HCT116 (cell line): ENCODE data around the gene TRIAP1. TPM values are rescaled to one million over a fixed set of nuclear protein-coding genes. Genes with fewer than 3 reads are reported as not detected.

Source experiments
- ATAC-seq: fragments of 200-7000 bp; cut with Tn5 transposase; 2 replicates; pipeline ENCODE4 v1.9.1; 2020; ENCODE audit warnings: mild to moderate bottlenecking, moderate library complexity
- BruUV-seq: library from RNA; stranded (reverse); fragments of 400-500 nt; replicated peaks from 2 replicates; lab custom pipeline; 2021; lab: Mats Ljungman, UMichigan
- CTCF ChIA-PET: fragments of 300-600 bp; sonication (Branson Sonifier 250); formaldehyde crosslinking; loops from one replicate; lab custom pipeline; 2021; ENCODE audit warnings: antibody characterized with exemption; lab: Charles Lee
- POLR2A ChIA-PET: fragments of 300-600, 350-600 bp; sonication (Branson Sonifier 250); formaldehyde crosslinking; loops from one replicate; lab custom pipeline; 2021; ENCODE audit warnings: antibody characterized with exemption; lab: Charles Lee
- RAD21 ChIA-PET, 2 experiments: fragments of 300-600 bp; sonication (Branson Sonifier 250); formaldehyde crosslinking; loops; one replicate each; lab custom pipeline; 2023; ENCODE audit warnings: low total read pairs in 2 of 2; ENCODE audit not compliant: uncharacterized antibody in 2 of 2, unreplicated experiment in 2 of 2, low non-redundant PET in 1 of 2; lab: Charles Lee
- DNase-seq: peaks from one replicate; pipeline ENCODE4 v3.0.0-alpha.2; 2010; ENCODE audit warnings: low read depth, low spot score
- H2AFZ ChIP-seq: fragments of 200-600 bp; shearing (Covaris generic), sonication (generic); 2 replicates; pipeline ENCODE4 v1.6.1; 2017; ENCODE audit warnings: low read depth, mixed run types, mixed read lengths, antibody characterized with exemption, low read length; ENCODE audit not compliant: poor library complexity, severe bottlenecking
- H3K27ac ChIP-seq: 2 replicates; pipeline ENCODE4 v1.5.1; 2012; ENCODE audit warnings: low read depth, low read length
- H3K27me3 ChIP-seq: fragments of 200-600 bp; sonication (generic); 2 replicates; pipeline ENCODE4 v1.6.1; 2016; ENCODE audit warnings: mixed run types, low read length, mixed read lengths; ENCODE audit not compliant: insufficient read depth
- H3K36me3 ChIP-seq, 2 experiments: fragments of 200-500 bp in 1 of 2; fragments of 200-600 bp in 1 of 2; sonication (Bioruptor generic) in 1 of 2; sonication (generic) in 1 of 2; 2 replicates each; pipeline versions ENCODE4 v1.5.1 to v1.6.1; 2014 to 2016; ENCODE audit warnings: low read length in 2 of 2, inconsistent platforms in 1 of 2, mixed read lengths in 1 of 2, mixed run types in 1 of 2; ENCODE audit not compliant: insufficient read depth in 2 of 2, control insufficient read depth in 1 of 2
- H3K4me1 ChIP-seq, 2 experiments: fragments of 200-600 bp in 1 of 2; sonication (generic) in 1 of 2; 2 replicates each; pipeline versions ENCODE4 v1.5.1 to v1.6.1; 2012 to 2017; ENCODE audit warnings: low read length in 2 of 2, inconsistent platforms in 1 of 2, mild to moderate bottlenecking in 1 of 2, mixed read lengths in 1 of 2, mixed run types in 1 of 2, moderate library complexity in 1 of 2; ENCODE audit not compliant: insufficient read depth in 2 of 2, control insufficient read depth in 1 of 2
- H3K4me2 ChIP-seq: fragments of 200-600 bp; sonication (generic); 2 replicates; pipeline ENCODE4 v1.6.1; 2017; ENCODE audit warnings: mixed run types, low read length, mixed read lengths
- H3K4me3 ChIP-seq, 2 experiments: fragments of 200-600 bp in 1 of 2; sonication (generic) in 1 of 2; replicated peaks in 1 of 2; 2 replicates each; pipeline ENCODE4 v1.5.1; 2011 to 2016; ENCODE audit warnings: low read length in 2 of 2, control low read depth in 1 of 2, low read depth in 1 of 2, mild to moderate bottlenecking in 1 of 2, mixed read lengths in 1 of 2, mixed run types in 1 of 2
- H3K79me2 ChIP-seq: fragments of 200-600 bp; sonication (generic); 2 replicates; pipeline ENCODE4 v1.6.1; 2017; ENCODE audit warnings: mild to moderate bottlenecking, mixed run types, low read length, moderate library complexity, mixed read lengths; ENCODE audit not compliant: insufficient read depth
- H3K9ac ChIP-seq: fragments of 200-600 bp; sonication (generic); 2 replicates; pipeline ENCODE4 v1.6.1; 2016; ENCODE audit warnings: low read length, mixed read lengths
- H3K9me2 ChIP-seq: fragments of 200-600 bp; sonication (generic), shearing (Covaris generic); 2 replicates; pipeline ENCODE4 v1.6.1; 2017; ENCODE audit warnings: mixed run types, mild to moderate bottlenecking, moderate library complexity; ENCODE audit not compliant: insufficient read depth
- H3K9me3 ChIP-seq, 2 experiments: fragments of 200-500 bp in 1 of 2; fragments of 200-600 bp in 1 of 2; sonication (Bioruptor generic) in 1 of 2; sonication (generic) in 1 of 2; 2 replicates each; pipeline ENCODE4 v1.6.1; 2014 to 2017; ENCODE audit warnings: low read length in 2 of 2, mixed read lengths in 2 of 2, inconsistent platforms in 1 of 2, low read depth in 1 of 2, mild to moderate bottlenecking in 1 of 2, mixed run types in 1 of 2, moderate library complexity in 1 of 2; ENCODE audit not compliant: control insufficient read depth in 1 of 2, insufficient read depth in 1 of 2
- H4K20me1 ChIP-seq: fragments of 200-600 bp; sonication (generic), shearing (Covaris generic); 2 replicates; pipeline ENCODE4 v1.6.1; 2017; ENCODE audit warnings: mixed run types, mild to moderate bottlenecking, moderate library complexity; ENCODE audit not compliant: insufficient read depth
- CBX3 ChIP-seq: IDR thresholded peaks from 2 replicates; pipeline ENCODE4 v1.6.1; 2012; ENCODE audit warnings: low read depth
- CEBPB ChIP-seq: IDR thresholded peaks from 2 replicates; pipeline ENCODE4 v1.6.1; 2012; ENCODE audit warnings: low read depth
- EGR1 ChIP-seq: IDR thresholded peaks from 2 replicates; pipeline ENCODE4 v1.6.1; 2012; ENCODE audit warnings: low read depth
- ELF1 ChIP-seq: IDR thresholded peaks from 2 replicates; pipeline ENCODE4 v1.6.1; 2012; ENCODE audit warnings: low read depth, borderline replicate concordance
- EZH2 ChIP-seq: fragments of 200-600 bp; sonication (generic); IDR thresholded peaks from 2 replicates; pipeline ENCODE4 v1.6.1; 2017; ENCODE audit warnings: antibody characterized with exemption, mixed run types
- FOSL1 ChIP-seq: IDR thresholded peaks from 2 replicates; pipeline ENCODE4 v1.6.1; 2012; ENCODE audit warnings: low read depth
- JUND ChIP-seq: IDR thresholded peaks from 2 replicates; pipeline ENCODE4 v1.6.1; 2012
- POLR2A ChIP-seq: IDR thresholded peaks from 2 replicates; pipeline ENCODE4 v1.7.0; 2011; ENCODE audit warnings: borderline replicate concordance; ENCODE audit not compliant: insufficient read depth, insufficient read length; ENCODE audit errors: extremely low read depth
- POLR2AphosphoS5 ChIP-seq: IDR thresholded peaks from 2 replicates; pipeline ENCODE4 v1.6.1; 2011; ENCODE audit warnings: mild to moderate bottlenecking, low read depth, low read length, moderate library complexity
- SIN3A ChIP-seq: IDR thresholded peaks from 2 replicates; pipeline ENCODE4 v1.6.1; 2012; ENCODE audit warnings: low read depth
- SP1 ChIP-seq: IDR thresholded peaks from 2 replicates; pipeline ENCODE4 v1.6.1; 2012; ENCODE audit warnings: low read depth
- SRF ChIP-seq: IDR thresholded peaks from 2 replicates; pipeline ENCODE4 v1.6.1; 2012; ENCODE audit warnings: low read depth
- TCF7L2 ChIP-seq: IDR thresholded peaks from 2 replicates; pipeline ENCODE4 v1.7.0; 2011; ENCODE audit warnings: borderline replicate concordance, inconsistent platforms; ENCODE audit not compliant: insufficient read depth, insufficient read length; ENCODE audit errors: extremely low read depth
- YY1 ChIP-seq: IDR thresholded peaks from 2 replicates; pipeline ENCODE4 v1.6.1; 2011; ENCODE audit warnings: low read length, low read depth, moderate library complexity, mild to moderate bottlenecking; ENCODE audit not compliant: insufficient replicate concordance; ENCODE audit errors: extremely low read depth
- ZFX ChIP-seq: fragments of 450-650 bp; IDR thresholded peaks from 2 replicates; pipeline ENCODE4 v1.6.1; 2017
- ZNF274 ChIP-seq: fragments of 200-500 bp; sonication (Bioruptor generic); IDR thresholded peaks from 2 replicates; pipeline ENCODE4 v1.6.1; 2014; ENCODE audit warnings: mild to moderate bottlenecking, low read depth, low read length, inconsistent platforms
- intact Hi-C: fragments of 100-400 bp; cut with micrococcal nuclease; formaldehyde crosslinking; loops from 2 replicates; pipeline ENCODE4 v1.10.0; 2022
- total RNA-seq: library from RNA; stranded (reverse); gene quantifications from one replicate; pipeline ENCODE4 v1.2.1, GENCODE V29; 2021; ENCODE audit not compliant: unreplicated experiment
- TF ChIP-seq, protein P1 (sequence below): IDR thresholded peaks from 2 replicates; pipeline ENCODE4 v1.6.1; 2012; ENCODE audit warnings: low read depth
- TF ChIP-seq, protein P2 (sequence below): IDR thresholded peaks from 2 replicates; pipeline ENCODE4 v1.6.1; 2012
- TF ChIP-seq, protein P3 (sequence below): IDR thresholded peaks from 2 replicates; pipeline ENCODE4 v1.6.1; 2011; ENCODE audit warnings: mild to moderate bottlenecking, low read length, moderate library complexity; ENCODE audit not compliant: insufficient replicate concordance; ENCODE audit errors: extremely low read depth
- TF ChIP-seq, protein P4 (sequence below), 3 experiments: fragments of 200-600 bp in 1 of 3; sonication (generic) in 1 of 3; IDR thresholded peaks in 2 of 3; conservative IDR thresholded peaks in 1 of 3; 2 replicates each; pipeline ENCODE4 v1.5.1; 2012 to 2017; ENCODE audit warnings: low read depth in 2 of 3, low read length in 2 of 3, antibody characterized with exemption in 1 of 3, borderline replicate concordance in 1 of 3, control low read depth in 1 of 3, mild to moderate bottlenecking in 1 of 3, mixed read lengths in 1 of 3, mixed run types in 1 of 3, moderate library complexity in 1 of 3; ENCODE audit not compliant: insufficient read depth in 1 of 3

The TRIAP1 gene
- total RNA-seq, 1 experiment from 2014 or later: 40.3 TPM

DNA sequence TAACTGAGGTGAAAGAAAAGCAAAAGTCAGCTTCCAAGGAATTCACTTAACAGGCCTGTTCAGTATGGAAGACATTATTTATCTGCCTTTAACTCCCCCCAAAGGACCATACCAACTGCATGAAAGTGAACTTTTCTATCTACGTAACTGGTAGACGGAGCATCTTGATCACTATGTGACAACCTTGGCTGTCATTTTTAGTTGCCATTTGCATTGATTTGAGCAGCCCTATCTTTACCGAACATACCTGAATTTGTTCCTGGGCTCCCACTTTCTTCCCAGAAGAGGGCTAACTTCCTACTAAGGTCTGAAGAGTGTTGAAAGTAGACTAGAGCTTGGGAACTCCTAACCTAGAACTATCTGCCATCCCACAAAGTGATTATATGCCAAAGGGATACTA, 14.0 kb upstream of the TRIAP1 start:
- H3K4me2 ChIP-seq: no peak overlapping the region
- POLR2A ChIA-PET: interaction anchor here (1.8 kb wide), 1 partner anchor 9 kb away, joined by 4 read pairs; the partner anchor contains the start of gene SRSF9
- H2AFZ ChIP-seq: no peak overlapping the region
- no peaks in the 10 kb centered on the region for H3K4me1 ChIP-seq
- intact Hi-C loops: no loop called here
- no TSS peak for BruUV-seq
- H3K27me3 ChIP-seq: no peaks in the 10 kb centered on the region
- no peak for DNase-seq
- ATAC-seq: no peak
- H4K20me1 ChIP-seq: peaks cover 18% of the 10 kb centered on the region
- no peak overlapping the region for H3K4me3 ChIP-seq
- CTCF ChIA-PET: no interaction called here
- no peak overlapping the region for H3K27ac ChIP-seq
- no peaks in the 10 kb centered on the region for H3K9me2 ChIP-seq
- RAD21 ChIA-PET: no interaction called here
- peaks cover 76% of the 10 kb centered on the region for H3K79me2 ChIP-seq
- peaks cover 61 to 76% of the 10 kb centered on the region in 2 experiments for H3K36me3 ChIP-seq
- H3K9me3 ChIP-seq: no peaks in the 10 kb centered on the region
- TF ChIP-seq ELF1: no peak
- no peak for TF ChIP-seq CEBPB
- TF ChIP-seq, protein P1, sequence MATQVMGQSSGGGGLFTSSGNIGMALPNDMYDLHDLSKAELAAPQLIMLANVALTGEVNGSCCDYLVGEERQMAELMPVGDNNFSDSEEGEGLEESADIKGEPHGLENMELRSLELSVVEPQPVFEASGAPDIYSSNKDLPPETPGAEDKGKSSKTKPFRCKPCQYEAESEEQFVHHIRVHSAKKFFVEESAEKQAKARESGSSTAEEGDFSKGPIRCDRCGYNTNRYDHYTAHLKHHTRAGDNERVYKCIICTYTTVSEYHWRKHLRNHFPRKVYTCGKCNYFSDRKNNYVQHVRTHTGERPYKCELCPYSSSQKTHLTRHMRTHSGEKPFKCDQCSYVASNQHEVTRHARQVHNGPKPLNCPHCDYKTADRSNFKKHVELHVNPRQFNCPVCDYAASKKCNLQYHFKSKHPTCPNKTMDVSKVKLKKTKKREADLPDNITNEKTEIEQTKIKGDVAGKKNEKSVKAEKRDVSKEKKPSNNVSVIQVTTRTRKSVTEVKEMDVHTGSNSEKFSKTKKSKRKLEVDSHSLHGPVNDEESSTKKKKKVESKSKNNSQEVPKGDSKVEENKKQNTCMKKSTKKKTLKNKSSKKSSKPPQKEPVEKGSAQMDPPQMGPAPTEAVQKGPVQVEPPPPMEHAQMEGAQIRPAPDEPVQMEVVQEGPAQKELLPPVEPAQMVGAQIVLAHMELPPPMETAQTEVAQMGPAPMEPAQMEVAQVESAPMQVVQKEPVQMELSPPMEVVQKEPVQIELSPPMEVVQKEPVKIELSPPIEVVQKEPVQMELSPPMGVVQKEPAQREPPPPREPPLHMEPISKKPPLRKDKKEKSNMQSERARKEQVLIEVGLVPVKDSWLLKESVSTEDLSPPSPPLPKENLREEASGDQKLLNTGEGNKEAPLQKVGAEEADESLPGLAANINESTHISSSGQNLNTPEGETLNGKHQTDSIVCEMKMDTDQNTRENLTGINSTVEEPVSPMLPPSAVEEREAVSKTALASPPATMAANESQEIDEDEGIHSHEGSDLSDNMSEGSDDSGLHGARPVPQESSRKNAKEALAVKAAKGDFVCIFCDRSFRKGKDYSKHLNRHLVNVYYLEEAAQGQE: no peak
- no peak for TF ChIP-seq TCF7L2
- no peak for TF ChIP-seq POLR2AphosphoS5
- TF ChIP-seq EZH2: no peak
- TF ChIP-seq ZFX: no peak
- TF ChIP-seq, protein P2, sequence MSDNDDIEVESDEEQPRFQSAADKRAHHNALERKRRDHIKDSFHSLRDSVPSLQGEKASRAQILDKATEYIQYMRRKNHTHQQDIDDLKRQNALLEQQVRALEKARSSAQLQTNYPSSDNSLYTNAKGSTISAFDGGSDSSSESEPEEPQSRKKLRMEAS: no peak
- TF ChIP-seq CBX3: no peak
- TF ChIP-seq, protein P3, sequence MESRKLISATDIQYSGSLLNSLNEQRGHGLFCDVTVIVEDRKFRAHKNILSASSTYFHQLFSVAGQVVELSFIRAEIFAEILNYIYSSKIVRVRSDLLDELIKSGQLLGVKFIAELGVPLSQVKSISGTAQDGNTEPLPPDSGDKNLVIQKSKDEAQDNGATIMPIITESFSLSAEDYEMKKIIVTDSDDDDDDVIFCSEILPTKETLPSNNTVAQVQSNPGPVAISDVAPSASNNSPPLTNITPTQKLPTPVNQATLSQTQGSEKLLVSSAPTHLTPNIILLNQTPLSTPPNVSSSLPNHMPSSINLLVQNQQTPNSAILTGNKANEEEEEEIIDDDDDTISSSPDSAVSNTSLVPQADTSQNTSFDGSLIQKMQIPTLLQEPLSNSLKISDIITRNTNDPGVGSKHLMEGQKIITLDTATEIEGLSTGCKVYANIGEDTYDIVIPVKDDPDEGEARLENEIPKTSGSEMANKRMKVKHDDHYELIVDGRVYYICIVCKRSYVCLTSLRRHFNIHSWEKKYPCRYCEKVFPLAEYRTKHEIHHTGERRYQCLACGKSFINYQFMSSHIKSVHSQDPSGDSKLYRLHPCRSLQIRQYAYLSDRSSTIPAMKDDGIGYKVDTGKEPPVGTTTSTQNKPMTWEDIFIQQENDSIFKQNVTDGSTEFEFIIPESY: no peak
- no peak for TF ChIP-seq JUND
- TF ChIP-seq, protein P4, sequence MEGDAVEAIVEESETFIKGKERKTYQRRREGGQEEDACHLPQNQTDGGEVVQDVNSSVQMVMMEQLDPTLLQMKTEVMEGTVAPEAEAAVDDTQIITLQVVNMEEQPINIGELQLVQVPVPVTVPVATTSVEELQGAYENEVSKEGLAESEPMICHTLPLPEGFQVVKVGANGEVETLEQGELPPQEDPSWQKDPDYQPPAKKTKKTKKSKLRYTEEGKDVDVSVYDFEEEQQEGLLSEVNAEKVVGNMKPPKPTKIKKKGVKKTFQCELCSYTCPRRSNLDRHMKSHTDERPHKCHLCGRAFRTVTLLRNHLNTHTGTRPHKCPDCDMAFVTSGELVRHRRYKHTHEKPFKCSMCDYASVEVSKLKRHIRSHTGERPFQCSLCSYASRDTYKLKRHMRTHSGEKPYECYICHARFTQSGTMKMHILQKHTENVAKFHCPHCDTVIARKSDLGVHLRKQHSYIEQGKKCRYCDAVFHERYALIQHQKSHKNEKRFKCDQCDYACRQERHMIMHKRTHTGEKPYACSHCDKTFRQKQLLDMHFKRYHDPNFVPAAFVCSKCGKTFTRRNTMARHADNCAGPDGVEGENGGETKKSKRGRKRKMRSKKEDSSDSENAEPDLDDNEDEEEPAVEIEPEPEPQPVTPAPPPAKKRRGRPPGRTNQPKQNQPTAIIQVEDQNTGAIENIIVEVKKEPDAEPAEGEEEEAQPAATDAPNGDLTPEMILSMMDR (IDR thresholded peaks at IDR 0.05 in 2 of 3, conservative IDR thresholded peaks at IDR 0.05 in 1 of 3; ENCODE audit: borderline replicate concordance in 1 of 3, insufficient read depth in 1 of 3, low read depth in 2 of 3, low read length in 2 of 3): no peak
- TF ChIP-seq SP1: no peak
- no peak for TF ChIP-seq EGR1
- no peak for TF ChIP-seq ZNF274
- TF ChIP-seq POLR2A: no peak
- no peak for TF ChIP-seq YY1
- no peak for TF ChIP-seq SRF
- TF ChIP-seq FOSL1: no peak
- no peak for TF ChIP-seq SIN3A
- TF ChIP-seq, all 23 proteins: peak for 0
- H3K9ac ChIP-seq: no peak overlapping the region
